Heart left ventricle (tissue), 13 donors: ENCODE data around the gene CSF1.
"Not testable (repeated sequence)": the region's sequence is repeated elsewhere in the genome, so short reads cannot be mapped to it uniquely, and the experiment has no call there.

Experiments used
- POLR2A ChIP-seq, 2 donors: fragments of 450-650 bp; IDR thresholded peaks; one replicate each; pipeline ENCODE4 v1.6.1; 2017; ENCODE audit warnings: antibody characterized with exemption in 2 of 2, mild to moderate bottlenecking in 2 of 2, moderate library complexity in 2 of 2
- TF ChIP-seq, protein P1 (sequence below), 12 donors: fragments of 200-600 bp; sonication (generic) in 4 of 12; IDR thresholded peaks; one replicate each; pipeline versions ENCODE4 v1.5.0 to v1.8.0; 2018 to 2022; ENCODE audit warnings: antibody characterized with exemption in 12 of 12, mild to moderate bottlenecking in 5 of 12
- donor health status: ischemic (EF 13 %, LVEDD 7.1; RV severe dilation, severe dysfunction).
- donor health status: DM: no; HTN: yes; CAD: no.
- donor health status: DM: no; HTN: no; CAD: no.
- donor health status: ischemic (EF 25% LVEDD 6.9; RV normal size, moderate dysfunction).
- donor health status: ischemic (EF 25% LVEDD 5.7; RV mildly dilated, moderate dysfunction).
- donor health status: ischemic (EF 35%, LVEDD 5.7; RV mildly dilated, moderate dysfunction).
- donor health status: nonischemic (EF 11% LVEDD 7.7; RV severe dilation, severe dysfunction).
- donor health status: DM: yes; HTN: yes; CAD: no.
- donor health status: PGD.
- donor health status: ischemic (EF 29% LVEDD 5.4; RV normal size, mild dysfunction).
- donor health status: nonischemic (EF 23%, LVEDD 6.1; RV moderate dilation, normal function).

DNA sequence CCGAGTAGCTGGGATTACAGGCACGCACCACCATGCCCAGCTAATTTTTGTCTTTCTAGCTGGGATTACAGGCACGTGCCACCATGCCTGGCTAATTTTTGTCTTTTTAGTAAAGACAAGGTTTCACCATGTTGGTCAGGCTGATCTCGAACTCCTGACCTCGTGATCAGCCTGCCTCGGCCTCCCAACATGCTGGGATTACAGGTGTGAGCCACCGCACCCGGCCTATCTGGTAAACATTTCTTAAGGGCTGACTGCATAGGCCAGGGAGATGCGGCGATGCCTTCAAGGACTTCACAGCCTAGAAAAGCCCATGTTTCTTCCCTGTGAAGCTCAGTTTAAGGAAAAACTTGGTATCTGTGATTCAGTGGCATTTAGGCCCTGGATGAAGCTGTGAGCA is 9.7 kb downstream of the CSF1 start:
- not testable (repeated sequence) for TF ChIP-seq POLR2A (IDR thresholded peaks at IDR 0.05)
- TF ChIP-seq, protein P1, sequence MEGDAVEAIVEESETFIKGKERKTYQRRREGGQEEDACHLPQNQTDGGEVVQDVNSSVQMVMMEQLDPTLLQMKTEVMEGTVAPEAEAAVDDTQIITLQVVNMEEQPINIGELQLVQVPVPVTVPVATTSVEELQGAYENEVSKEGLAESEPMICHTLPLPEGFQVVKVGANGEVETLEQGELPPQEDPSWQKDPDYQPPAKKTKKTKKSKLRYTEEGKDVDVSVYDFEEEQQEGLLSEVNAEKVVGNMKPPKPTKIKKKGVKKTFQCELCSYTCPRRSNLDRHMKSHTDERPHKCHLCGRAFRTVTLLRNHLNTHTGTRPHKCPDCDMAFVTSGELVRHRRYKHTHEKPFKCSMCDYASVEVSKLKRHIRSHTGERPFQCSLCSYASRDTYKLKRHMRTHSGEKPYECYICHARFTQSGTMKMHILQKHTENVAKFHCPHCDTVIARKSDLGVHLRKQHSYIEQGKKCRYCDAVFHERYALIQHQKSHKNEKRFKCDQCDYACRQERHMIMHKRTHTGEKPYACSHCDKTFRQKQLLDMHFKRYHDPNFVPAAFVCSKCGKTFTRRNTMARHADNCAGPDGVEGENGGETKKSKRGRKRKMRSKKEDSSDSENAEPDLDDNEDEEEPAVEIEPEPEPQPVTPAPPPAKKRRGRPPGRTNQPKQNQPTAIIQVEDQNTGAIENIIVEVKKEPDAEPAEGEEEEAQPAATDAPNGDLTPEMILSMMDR (IDR thresholded peaks at IDR 0.05): not testable (repeated sequence)
